Stimulated activated CD8-positive, alpha-beta memory T cell treated with anti-CD3 and anti-CD28 coated beads, Interleukin-2, amount 100 ng/mL, for 48 hours (primary cell): ENCODE results near the gene SLC37A1.
"Not testable (repeated sequence)": the region's sequence is repeated elsewhere in the genome, so short reads cannot be mapped to it uniquely, and the experiment has no call there.

Experiments
- DNase-seq, 2 donors: peaks; one replicate each; pipeline ENCODE4 v3.0.0-alpha.2; 2020; ENCODE audit warnings: low read depth in 2 of 2

The SLC37A1 gene

GRCh38 chr21:42593007-42593814 lies 79.6 kb downstream of the SLC37A1 start:
- peak; percentile 45 to 57 for DNase-seq

- no peak for DNase-seq
Observed at GRCh38 chr21:42594616-42595282, 81.1 kb downstream of the SLC37A1 start.

GRCh38 chr21:42595283-42596187 lies 81.9 kb downstream of the SLC37A1 start:
- no peak for DNase-seq

GRCh38 chr21:42596657-42597056 lies 83.0 kb downstream of the SLC37A1 start:
- DNase-seq, result no peak

GRCh38 chr21:42597487-42598158 lies 84.0 kb downstream of the SLC37A1 start:
- no peak for DNase-seq

- DNase-seq, result no peak
Observed at GRCh38 chr21:42598159-42598735, 84.6 kb downstream of the SLC37A1 start.

GRCh38 chr21:42599486-42599885 lies 85.8 kb downstream of the SLC37A1 start:
- no peak for DNase-seq

- DNase-seq, result no peak
Observed at GRCh38 chr21:42599962-42600361, 86.3 kb downstream of the SLC37A1 start.

- no peak for DNase-seq
Observed at GRCh38 chr21:42601656-42602055, 88.0 kb downstream of the SLC37A1 start.

GRCh38 chr21:42607102-42607501 lies 93.5 kb downstream of the SLC37A1 start:
- DNase-seq, result no peak

GRCh38 chr21:42607525-42608102 lies 94.0 kb downstream of the SLC37A1 start:
- no peak for DNase-seq

GRCh38 chr21:42608446-42608845 lies 94.8 kb downstream of the SLC37A1 start:
- no peak for DNase-seq

- DNase-seq, result peak; percentile 38 to 40
Observed at GRCh38 chr21:42609811-42610210, 96.2 kb downstream of the SLC37A1 start.

- no peak for DNase-seq
Observed at GRCh38 chr21:42611852-42612251, 98.2 kb downstream of the SLC37A1 start.

- DNase-seq, result no peak
Observed at GRCh38 chr21:42612390-42612789, 98.7 kb downstream of the SLC37A1 start.

- no peak for DNase-seq
Observed at GRCh38 chr21:42613756-42614155, 100.1 kb downstream of the SLC37A1 start.

GRCh38 chr21:42614396-42614795 lies 100.7 kb downstream of the SLC37A1 start:
- DNase-seq, result peak in 1 of 2 donors; percentile 26

GRCh38 chr21:42614811-42615351 lies 101.2 kb downstream of the SLC37A1 start:
- DNase-seq, result peak; percentile 28 to 39

GRCh38 chr21:42615377-42615776 lies 101.7 kb downstream of the SLC37A1 start:
- DNase-seq, result not testable (repeated sequence)

- no peak for DNase-seq
Observed at GRCh38 chr21:42615924-42616323, 102.3 kb downstream of the SLC37A1 start.

GRCh38 chr21:42616446-42616845 lies 102.8 kb downstream of the SLC37A1 start:
- no peak for DNase-seq
